ENCODE results near the gene ACTBL2. TPM values are rescaled to one million over a fixed set of nuclear protein-coding genes. Genes with fewer than 3 reads are reported as not detected.
A peak's percentile ranks its signal among the peaks of the same experiment; 100 is the strongest.

Gene ACTBL2
- total and polyA plus RNA-seq, 2 experiments from 2014 or later: 0.11 to 0.34 TPM

GRCh38 chr5:57504357-57504756, 21.7 kb upstream of the ACTBL2 start:
- in situ Hi-C loops (cut with MboI): loop anchor here (10.0 kb wide), 1 partner anchor 280 kb away; no protein-coding TSS in a partner anchor
- TF ChIP-seq EZH2phosphoT487 (IDR thresholded peaks at IDR 0.05; ENCODE audit: insufficient read depth, low read depth) (no peak), EZH2 (IDR thresholded peaks at IDR 0.05; ENCODE audit: insufficient read depth, poor library complexity, severe bottlenecking) (no peak)

GRCh38 chr5:57503433-57503832, 20.8 kb upstream of the ACTBL2 start:
- H3K79me2 ChIP-seq (ENCODE audit: insufficient read depth): no peaks in the 10 kb centered on the region
- no peak overlapping the region for H3K9ac ChIP-seq
- H3K9me2 ChIP-seq (ENCODE audit: insufficient read depth): no peaks in the 10 kb centered on the region
- in situ Hi-C loops (cut with MboI): loop anchor here (10.0 kb wide), 1 partner anchor 281 kb away; no protein-coding TSS in a partner anchor
- H3F3A ChIP-seq (ENCODE audit: insufficient read depth): no peaks in the 10 kb centered on the region
- H3K4me2 ChIP-seq (ENCODE audit: unreplicated experiment): no peak overlapping the region
- H3K4me3 ChIP-seq: no peak overlapping the region
- H3K9me3 ChIP-seq (ENCODE audit: low read depth): no peaks in the 10 kb centered on the region
- WGBS, 2 experiments (ENCODE audit: low coverage in 1 of 2, low lambda C conversion rate in 2 of 2, missing lambda C conversion rate in 2 of 2): 68 to 79% methylated on average over 3 of the region's 3 CpGs
- H3K36me3 ChIP-seq (ENCODE audit: low read depth): no peaks in the 10 kb centered on the region
- no peaks in the 10 kb centered on the region for H3K27me3 ChIP-seq (replicated peaks; ENCODE audit: insufficient read depth)
- TF ChIP-seq EZH2 (IDR thresholded peaks at IDR 0.05; ENCODE audit: insufficient read depth, poor library complexity, severe bottlenecking): no peak
- TF ChIP-seq EZH2phosphoT487 (IDR thresholded peaks at IDR 0.05; ENCODE audit: insufficient read depth, low read depth): no peak
- H3K4me1 ChIP-seq (ENCODE audit: insufficient read depth): no peaks in the 10 kb centered on the region
- no peak overlapping the region for H3K27ac ChIP-seq
- no peak for DNase-seq
- no peak overlapping the region for H2AFZ ChIP-seq
- no peaks in the 10 kb centered on the region for H4K20me1 ChIP-seq (ENCODE audit: insufficient read depth)

More at GRCh38 chr5:57504357-57504756, 21.7 kb upstream of the ACTBL2 start:
- no peaks in the 10 kb centered on the region for H3K9me2 ChIP-seq (ENCODE audit: insufficient read depth)
- H3K27ac ChIP-seq: no peak overlapping the region
- no peaks in the 10 kb centered on the region for H3K36me3 ChIP-seq (ENCODE audit: low read depth)
- H3K4me3 ChIP-seq: no peak overlapping the region
- H3K27me3 ChIP-seq (replicated peaks; ENCODE audit: insufficient read depth): no peaks in the 10 kb centered on the region
- no peaks in the 10 kb centered on the region for H3K4me1 ChIP-seq (ENCODE audit: insufficient read depth)
- H3K9me3 ChIP-seq (ENCODE audit: low read depth): no peaks in the 10 kb centered on the region
- H3F3A ChIP-seq (ENCODE audit: insufficient read depth): no peaks in the 10 kb centered on the region
- H3K4me2 ChIP-seq (ENCODE audit: unreplicated experiment): no peak overlapping the region
- no peak overlapping the region for H3K9ac ChIP-seq
- no peak overlapping the region for H2AFZ ChIP-seq
- no peaks in the 10 kb centered on the region for H3K79me2 ChIP-seq (ENCODE audit: insufficient read depth)
- WGBS, 2 experiments (ENCODE audit: low coverage in 1 of 2, low lambda C conversion rate in 2 of 2, missing lambda C conversion rate in 2 of 2): 89 to 90% methylated on average over 5 of the region's 5 CpGs
- H4K20me1 ChIP-seq (ENCODE audit: insufficient read depth): no peaks in the 10 kb centered on the region
- no peak for DNase-seq

DNA sequence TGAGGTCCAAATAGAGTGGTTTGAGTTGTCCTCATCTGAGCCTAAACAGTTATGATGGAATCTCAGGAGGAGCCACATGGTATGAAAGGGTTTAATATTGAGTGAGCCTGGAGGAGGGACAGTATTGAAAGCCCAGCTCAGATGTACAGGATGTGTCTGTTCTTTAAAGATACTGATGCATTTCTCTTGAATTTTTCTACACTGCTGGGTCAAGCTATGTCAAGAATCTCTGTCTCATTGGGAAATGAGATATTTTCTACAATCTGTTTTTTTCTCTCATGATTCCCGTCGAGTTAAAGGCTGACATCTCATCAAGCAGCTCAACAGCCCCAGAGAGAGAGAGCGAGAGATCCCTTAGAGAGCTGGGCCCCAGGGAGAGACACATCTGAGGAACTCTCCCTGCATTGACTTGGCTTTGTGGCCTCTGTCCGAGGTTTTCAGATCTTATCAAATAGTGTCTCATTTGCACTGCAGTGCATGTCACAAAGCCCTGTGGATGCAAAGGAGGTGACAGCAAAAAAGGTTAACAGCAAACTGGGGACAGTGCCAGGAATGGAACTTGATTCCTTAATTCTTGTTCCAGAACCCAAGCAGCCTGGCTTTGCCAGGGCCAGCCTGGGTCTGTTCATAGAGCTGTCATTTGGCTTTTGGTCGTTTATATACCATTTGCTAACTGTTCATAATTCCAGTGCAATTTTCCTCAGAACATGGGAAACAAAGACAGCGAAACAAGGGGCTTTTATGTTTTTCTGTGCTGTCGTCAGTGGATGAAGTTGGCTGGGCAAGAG, 19.0 kb upstream of the ACTBL2 start:
- DNase-seq: no peak
- H3K9me2 ChIP-seq (ENCODE audit: insufficient read depth): no peaks in the 10 kb centered on the region
- no peak overlapping the region for H2AFZ ChIP-seq
- no peak overlapping the region for H3K27ac ChIP-seq
- no peak overlapping the region for H3K4me3 ChIP-seq
- no peaks in the 10 kb centered on the region for H3K9me3 ChIP-seq (ENCODE audit: low read depth)
- no peaks in the 10 kb centered on the region for H4K20me1 ChIP-seq (ENCODE audit: insufficient read depth)
- H3K9ac ChIP-seq: no peak overlapping the region
- no peaks in the 10 kb centered on the region for H3K79me2 ChIP-seq (ENCODE audit: insufficient read depth)
- TF ChIP-seq EZH2 (IDR thresholded peaks at IDR 0.05; ENCODE audit: insufficient read depth, poor library complexity, severe bottlenecking) (no peak), EZH2phosphoT487 (IDR thresholded peaks at IDR 0.05; ENCODE audit: insufficient read depth, low read depth) (no peak)
- H3K27me3 ChIP-seq (replicated peaks; ENCODE audit: insufficient read depth): no peaks in the 10 kb centered on the region
- H3K36me3 ChIP-seq (ENCODE audit: low read depth): no peaks in the 10 kb centered on the region
- in situ Hi-C loops (cut with MboI): loop anchor here (10.0 kb wide), 1 partner anchor 283 kb away; no protein-coding TSS in a partner anchor
- H3K4me1 ChIP-seq (ENCODE audit: insufficient read depth): no peaks in the 10 kb centered on the region
- H3K4me2 ChIP-seq (ENCODE audit: unreplicated experiment): no peak overlapping the region
- H3F3A ChIP-seq (ENCODE audit: insufficient read depth): no peaks in the 10 kb centered on the region
- 75 to 78% methylated on average over 7 of the region's 7 CpGs for WGBS, 2 experiments (ENCODE audit: low coverage in 1 of 2, low lambda C conversion rate in 2 of 2, missing lambda C conversion rate in 2 of 2)

DNA sequence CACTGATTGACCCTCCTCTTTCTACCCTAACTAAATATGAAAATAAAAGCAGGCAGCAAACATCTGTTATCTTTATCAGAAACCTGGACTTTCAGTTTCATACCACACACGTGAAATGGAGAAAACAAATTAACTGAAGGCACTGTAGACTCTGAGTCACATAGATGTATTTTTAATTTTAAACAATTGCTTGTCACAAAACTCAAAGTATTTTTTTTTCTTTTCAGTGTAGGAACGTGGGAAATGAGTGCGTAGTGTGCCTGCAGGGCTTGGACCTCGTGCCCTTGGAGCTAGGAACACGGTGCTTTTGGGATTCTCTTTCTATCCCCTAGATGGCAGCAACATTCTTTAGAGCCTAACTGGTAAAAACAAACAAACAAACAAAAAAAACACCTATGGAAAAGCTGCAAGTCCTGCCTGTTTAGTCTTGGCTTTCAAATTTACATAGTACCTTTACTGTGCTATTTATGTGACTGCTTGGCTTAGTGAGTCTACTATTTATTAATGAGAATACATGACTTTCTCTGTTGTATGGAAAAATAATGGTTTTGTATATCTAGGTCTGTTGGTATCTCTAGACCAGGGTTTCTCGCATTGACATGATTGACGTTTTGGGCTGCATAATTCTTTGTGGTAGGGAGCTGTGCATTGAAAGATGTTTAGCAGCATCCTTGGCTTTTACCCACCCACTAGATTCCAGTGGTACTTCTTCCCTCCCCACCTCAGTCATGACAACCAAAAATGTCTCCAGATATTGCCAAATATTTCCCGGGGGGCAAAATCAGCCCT, 16.8 kb upstream of the ACTBL2 start:
- Histone ChIP-seq H2AFZ (peak overlapping the region; percentile 61), H3K4me1 (ENCODE audit: insufficient read depth) (peaks cover 15% of the 10 kb centered on the region), H3K79me2 (ENCODE audit: insufficient read depth) (no peaks in the 10 kb centered on the region), H3K36me3 (ENCODE audit: low read depth) (no peaks in the 10 kb centered on the region), H3K4me2 (ENCODE audit: unreplicated experiment) (peak overlapping the region; percentile 43), H3F3A (ENCODE audit: insufficient read depth) (peaks cover 2% of the 10 kb centered on the region; the same call in 1 of the 2 replicates), H3K4me3 (peak overlapping the region; percentile 40), H3K9ac (peak overlapping the region; percentile 33), H4K20me1 (ENCODE audit: insufficient read depth) (no peaks in the 10 kb centered on the region), H3K27me3 (replicated peaks; ENCODE audit: insufficient read depth) (no peaks in the 10 kb centered on the region), H3K9me3 (ENCODE audit: low read depth) (no peaks in the 10 kb centered on the region), H3K27ac (no peak overlapping the region), H3K9me2 (ENCODE audit: insufficient read depth) (no peaks in the 10 kb centered on the region)
- TF ChIP-seq EZH2phosphoT487 (IDR thresholded peaks at IDR 0.05; ENCODE audit: insufficient read depth, low read depth) (no peak), EZH2 (IDR thresholded peaks at IDR 0.05; ENCODE audit: insufficient read depth, poor library complexity, severe bottlenecking) (no peak)
- in situ Hi-C loops (cut with MboI): loop anchor here (5.0 to 10.0 kb wide), 2 partner anchors 285 to 963 kb away; partner anchors contain the start of gene PLK2
- 32 to 34% methylated on average over 8 of the region's 8 CpGs for WGBS, 2 experiments (ENCODE audit: low coverage in 1 of 2, low lambda C conversion rate in 2 of 2, missing lambda C conversion rate in 2 of 2)
- DNase-seq: peak; percentile 75

All from GM23248 (cell line).